ENCODE results near the gene CCDC93.

- TF ChIP-seq CTCF (IDR thresholded peaks at IDR 0.05; ENCODE audit: poor library complexity, severe bottlenecking) (no peak), EP300 (conservative IDR thresholded peaks at IDR 0.05; ENCODE audit: poor library complexity, severe bottlenecking) (no peak), MXI1 (conservative IDR thresholded peaks at IDR 0.05; ENCODE audit: poor library complexity, severe bottlenecking) (no peak)
- TF ChIP-seq, protein P1, sequence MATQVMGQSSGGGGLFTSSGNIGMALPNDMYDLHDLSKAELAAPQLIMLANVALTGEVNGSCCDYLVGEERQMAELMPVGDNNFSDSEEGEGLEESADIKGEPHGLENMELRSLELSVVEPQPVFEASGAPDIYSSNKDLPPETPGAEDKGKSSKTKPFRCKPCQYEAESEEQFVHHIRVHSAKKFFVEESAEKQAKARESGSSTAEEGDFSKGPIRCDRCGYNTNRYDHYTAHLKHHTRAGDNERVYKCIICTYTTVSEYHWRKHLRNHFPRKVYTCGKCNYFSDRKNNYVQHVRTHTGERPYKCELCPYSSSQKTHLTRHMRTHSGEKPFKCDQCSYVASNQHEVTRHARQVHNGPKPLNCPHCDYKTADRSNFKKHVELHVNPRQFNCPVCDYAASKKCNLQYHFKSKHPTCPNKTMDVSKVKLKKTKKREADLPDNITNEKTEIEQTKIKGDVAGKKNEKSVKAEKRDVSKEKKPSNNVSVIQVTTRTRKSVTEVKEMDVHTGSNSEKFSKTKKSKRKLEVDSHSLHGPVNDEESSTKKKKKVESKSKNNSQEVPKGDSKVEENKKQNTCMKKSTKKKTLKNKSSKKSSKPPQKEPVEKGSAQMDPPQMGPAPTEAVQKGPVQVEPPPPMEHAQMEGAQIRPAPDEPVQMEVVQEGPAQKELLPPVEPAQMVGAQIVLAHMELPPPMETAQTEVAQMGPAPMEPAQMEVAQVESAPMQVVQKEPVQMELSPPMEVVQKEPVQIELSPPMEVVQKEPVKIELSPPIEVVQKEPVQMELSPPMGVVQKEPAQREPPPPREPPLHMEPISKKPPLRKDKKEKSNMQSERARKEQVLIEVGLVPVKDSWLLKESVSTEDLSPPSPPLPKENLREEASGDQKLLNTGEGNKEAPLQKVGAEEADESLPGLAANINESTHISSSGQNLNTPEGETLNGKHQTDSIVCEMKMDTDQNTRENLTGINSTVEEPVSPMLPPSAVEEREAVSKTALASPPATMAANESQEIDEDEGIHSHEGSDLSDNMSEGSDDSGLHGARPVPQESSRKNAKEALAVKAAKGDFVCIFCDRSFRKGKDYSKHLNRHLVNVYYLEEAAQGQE (IDR thresholded peaks at IDR 0.05; ENCODE audit: borderline replicate concordance) = no peak
Observed at GRCh38 chr2:118010473-118010872, 3.4 kb downstream of the CCDC93 start.

Data from neural cell (in vitro differentiated cells).